ENCODE data around the gene MYO5B. TPM values are rescaled to one million over a fixed set of nuclear protein-coding genes. Genes with fewer than 3 reads are reported as not detected.

MYO5B gene
- total and polyA plus RNA-seq, 9 of the 15 experiments (the other 6 are each of a cell fraction or from before 2014, with no cell fraction given): 0.07 to 0.42 (median 0.28) TPM

DNA sequence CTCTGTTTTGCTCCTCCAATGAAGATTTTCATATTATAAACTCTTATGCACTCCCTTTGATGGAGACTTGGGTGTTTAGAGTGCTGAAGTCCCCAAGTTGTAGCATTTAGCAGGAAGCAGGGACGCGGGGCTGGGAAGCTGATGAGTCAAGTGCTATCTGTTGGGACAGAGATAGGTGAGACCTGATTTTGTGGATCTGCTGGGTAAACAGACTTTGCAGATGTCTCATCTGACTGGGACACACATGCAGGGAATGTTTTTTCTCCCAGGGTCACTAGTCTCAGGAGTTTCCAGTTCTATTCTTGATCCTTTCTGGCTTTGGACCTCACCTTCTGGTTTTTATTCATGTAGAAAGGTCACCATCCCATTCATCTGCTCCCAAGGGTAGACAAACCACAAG, 301.9 kb downstream of the MYO5B start:
- no peak overlapping the region for H3K27ac ChIP-seq (ENCODE audit: extremely low read depth, low read depth, low read length)
- in situ Hi-C loops (cut with MboI): no loop called here
- peaks cover 0 to 5% of the 10 kb centered on the region in 2 experiments; a peak in 1 of 5 replicates for H3K27me3 ChIP-seq (ENCODE audit: control insufficient read depth in 2 of 2, insufficient read depth in 2 of 2, low read length in 2 of 2)
- no peaks in the 10 kb centered on the region for H3K79me2 ChIP-seq (ENCODE audit: control insufficient read depth, insufficient read depth, low read length)
- ChIA-PET CTCF (ENCODE audit: low intra/inter-chr PET ratio) (no interaction called here), POLR2A (no interaction called here)
- no peak overlapping the region for H2AFZ ChIP-seq (ENCODE audit: low read depth, low read length)
- no peaks in the 10 kb centered on the region for H4K20me1 ChIP-seq (replicated peaks; ENCODE audit: control insufficient read depth, insufficient read depth, low read length)
- H3K4me1 ChIP-seq (replicated peaks in 1 of 2; ENCODE audit: control insufficient read depth in 2 of 2, insufficient read depth in 2 of 2, low read length in 2 of 2): no peaks in the 10 kb centered on the region
- H3K4me3 ChIP-seq: no peak overlapping the region
- TF ChIP-seq TCF3 (CRISPR knock-in tag; IDR thresholded peaks at IDR 0.05) (peak; percentile 8; the same call in 1 of the 2 replicates), FOSL1 (tag; conservative IDR thresholded peaks at IDR 0.05) (peak; percentile 46)
- TF ChIP-seq, protein P1, sequence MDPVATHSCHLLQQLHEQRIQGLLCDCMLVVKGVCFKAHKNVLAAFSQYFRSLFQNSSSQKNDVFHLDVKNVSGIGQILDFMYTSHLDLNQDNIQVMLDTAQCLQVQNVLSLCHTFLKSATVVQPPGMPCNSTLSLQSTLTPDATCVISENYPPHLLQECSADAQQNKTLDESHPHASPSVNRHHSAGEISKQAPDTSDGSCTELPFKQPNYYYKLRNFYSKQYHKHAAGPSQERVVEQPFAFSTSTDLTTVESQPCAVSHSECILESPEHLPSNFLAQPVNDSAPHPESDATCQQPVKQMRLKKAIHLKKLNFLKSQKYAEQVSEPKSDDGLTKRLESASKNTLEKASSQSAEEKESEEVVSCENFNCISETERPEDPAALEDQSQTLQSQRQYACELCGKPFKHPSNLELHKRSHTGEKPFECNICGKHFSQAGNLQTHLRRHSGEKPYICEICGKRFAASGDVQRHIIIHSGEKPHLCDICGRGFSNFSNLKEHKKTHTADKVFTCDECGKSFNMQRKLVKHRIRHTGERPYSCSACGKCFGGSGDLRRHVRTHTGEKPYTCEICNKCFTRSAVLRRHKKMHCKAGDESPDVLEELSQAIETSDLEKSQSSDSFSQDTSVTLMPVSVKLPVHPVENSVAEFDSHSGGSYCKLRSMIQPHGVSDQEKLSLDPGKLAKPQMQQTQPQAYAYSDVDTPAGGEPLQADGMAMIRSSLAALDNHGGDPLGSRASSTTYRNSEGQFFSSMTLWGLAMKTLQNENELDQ (CRISPR knock-in tag; IDR thresholded peaks at IDR 0.05; ENCODE audit: borderline replicate concordance): no peak
- H3K4me2 ChIP-seq (ENCODE audit: insufficient read depth, low read length): no peak overlapping the region
- intact Hi-C loops (cut with micrococcal nuclease): no loop called here
- no peak for ATAC-seq
- no peaks in the 10 kb centered on the region for H3K36me3 ChIP-seq (ENCODE audit: control insufficient read depth, insufficient read depth, low read length)
- BruUV-seq (replicated peaks): no TSS peak
- H3K9me3 ChIP-seq (replicated peaks; ENCODE audit: control insufficient read depth, insufficient read depth, low read depth, low read length): no peaks in the 10 kb centered on the region
- WGBS (ENCODE audit: insufficient coverage, low coverage, missing lambda C conversion rate): 6% methylated on average over 2 of the region's 2 CpGs
- H3K9me1 ChIP-seq (ENCODE audit: control insufficient read depth, insufficient read depth, low read length): no peaks in the 10 kb centered on the region
- no peak overlapping the region for H3K9ac ChIP-seq (ENCODE audit: insufficient read depth in 1 of 2, low read depth in 2 of 2, low read length in 2 of 2)
- DNase-seq (ENCODE audit: extremely low read depth in 1 of 4, low spot score in 3 of 4): no peak
- no peak for FAIRE-seq
